ENCODE data around the gene ANO2.

ANO2 gene

GRCh38 chr12:5982106-5982505 lies 37.0 kb upstream of the ANO2 start:
- no peak for DNase-seq (ENCODE audit: low read depth)
- no peak overlapping the region for H3K4me3 ChIP-seq (ENCODE audit: low read length)
- TF ChIP-seq CTCF (conservative IDR thresholded peaks at IDR 0.05; ENCODE audit: low read depth, low read length): no peak

GRCh38 chr12:5977556-5977955 lies 32.5 kb upstream of the ANO2 start:
- no peak overlapping the region for H3K4me3 ChIP-seq (ENCODE audit: low read length)
- DNase-seq (ENCODE audit: low read depth): no peak
- no peak for TF ChIP-seq CTCF (conservative IDR thresholded peaks at IDR 0.05; ENCODE audit: low read depth, low read length)

GRCh38 chr12:5976711-5977110 lies 31.7 kb upstream of the ANO2 start:
- DNase-seq (ENCODE audit: low read depth): no peak
- no peak for TF ChIP-seq CTCF (conservative IDR thresholded peaks at IDR 0.05; ENCODE audit: low read depth, low read length)
- no peak overlapping the region for H3K4me3 ChIP-seq (ENCODE audit: low read length)

- DNase-seq (ENCODE audit: low read depth): no peak
- no peak for TF ChIP-seq CTCF (conservative IDR thresholded peaks at IDR 0.05; ENCODE audit: low read depth, low read length)
- H3K4me3 ChIP-seq (ENCODE audit: low read length): no peak overlapping the region
Measured at GRCh38 chr12:5976196-5976595, 31.1 kb upstream of the ANO2 start.

DNA sequence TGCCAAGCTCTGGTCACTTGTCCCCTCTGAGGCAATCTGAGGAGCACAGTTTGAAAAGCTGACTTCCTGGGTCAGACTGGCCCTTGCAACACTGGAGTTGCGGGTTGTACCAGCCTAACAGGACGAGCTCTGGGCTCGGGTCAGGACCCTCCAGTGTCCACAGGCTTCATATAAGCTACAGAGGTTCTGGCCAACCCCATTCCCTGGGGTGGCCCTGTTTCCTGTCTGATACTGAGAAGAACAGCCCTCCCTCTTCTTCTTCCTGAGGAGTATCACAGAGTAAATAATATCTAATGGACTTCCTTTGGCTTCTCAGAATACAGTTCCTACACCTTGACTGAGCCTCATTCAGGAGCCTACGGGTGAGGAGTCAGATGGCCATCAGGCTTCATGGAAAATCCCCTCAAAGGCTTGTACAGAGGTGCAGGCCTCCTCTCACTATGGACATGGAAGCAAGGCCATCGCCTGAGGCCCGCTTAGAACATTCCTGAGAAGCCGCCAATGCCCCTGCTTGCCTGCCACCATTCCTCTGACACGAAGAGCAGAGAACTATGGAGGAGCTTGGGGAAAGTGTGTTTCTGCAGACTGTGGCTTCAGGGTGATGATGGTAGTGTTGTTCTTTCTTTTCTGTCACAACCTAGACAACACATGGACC lies 28.5 kb upstream of the ANO2 start:
- DNase-seq (ENCODE audit: low read depth): no peak
- H3K4me3 ChIP-seq (ENCODE audit: low read length): no peak overlapping the region
- no peak for TF ChIP-seq CTCF (conservative IDR thresholded peaks at IDR 0.05; ENCODE audit: low read depth, low read length)

- no peak for TF ChIP-seq CTCF (conservative IDR thresholded peaks at IDR 0.05; ENCODE audit: low read depth, low read length)
- no peak for DNase-seq (ENCODE audit: low read depth)
- H3K4me3 ChIP-seq (ENCODE audit: low read length): no peak overlapping the region
Measured at GRCh38 chr12:5972387-5972786, 27.3 kb upstream of the ANO2 start.

DNA sequence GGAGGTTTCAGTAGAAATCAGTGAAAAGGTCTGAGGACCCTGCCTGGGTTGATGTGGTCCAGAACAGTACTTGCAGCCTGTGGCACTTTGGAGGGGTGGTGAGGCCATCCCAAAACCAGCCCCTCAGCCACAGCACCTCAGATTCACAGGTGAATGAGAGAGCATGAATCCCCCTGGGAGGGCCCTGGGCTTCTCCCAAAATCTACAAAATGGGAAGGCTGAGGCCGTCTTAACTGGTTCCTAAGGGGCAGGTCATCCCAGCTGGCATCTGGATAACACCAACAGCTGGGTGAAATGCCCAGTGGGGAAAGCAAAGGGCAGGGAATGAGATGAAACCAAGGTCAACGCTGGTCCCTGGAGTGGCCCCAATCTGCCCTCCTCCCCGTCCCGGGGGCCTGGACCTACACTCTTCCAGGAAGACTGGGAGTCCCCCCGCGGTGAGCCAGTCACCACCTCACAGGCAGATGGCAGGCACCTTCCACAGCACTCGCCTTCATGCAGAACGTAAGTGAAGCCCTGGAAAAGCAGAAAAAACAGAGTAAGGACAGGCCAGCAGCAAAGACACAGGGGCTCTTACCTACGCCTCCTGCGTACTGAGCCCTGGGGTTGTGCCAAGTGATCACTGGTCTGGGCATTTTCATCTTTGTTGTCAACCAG lies 26.3 kb upstream of the ANO2 start:
- TF ChIP-seq CTCF (conservative IDR thresholded peaks at IDR 0.05; ENCODE audit: low read depth, low read length): no peak
- H3K4me3 ChIP-seq (ENCODE audit: low read length): no peak overlapping the region
- DNase-seq (ENCODE audit: low read depth): no peak
